Measurements from ENCODE around the gene RPL31. TPM values are rescaled to one million over a fixed set of nuclear protein-coding genes. Genes with fewer than 3 reads are reported as not detected.

Gene RPL31
- total and polyA plus RNA-seq, 2 donors (not counting 1 experiment from before 2014, with no cell fraction given) = 1,159 to 2,636 TPM

DNA sequence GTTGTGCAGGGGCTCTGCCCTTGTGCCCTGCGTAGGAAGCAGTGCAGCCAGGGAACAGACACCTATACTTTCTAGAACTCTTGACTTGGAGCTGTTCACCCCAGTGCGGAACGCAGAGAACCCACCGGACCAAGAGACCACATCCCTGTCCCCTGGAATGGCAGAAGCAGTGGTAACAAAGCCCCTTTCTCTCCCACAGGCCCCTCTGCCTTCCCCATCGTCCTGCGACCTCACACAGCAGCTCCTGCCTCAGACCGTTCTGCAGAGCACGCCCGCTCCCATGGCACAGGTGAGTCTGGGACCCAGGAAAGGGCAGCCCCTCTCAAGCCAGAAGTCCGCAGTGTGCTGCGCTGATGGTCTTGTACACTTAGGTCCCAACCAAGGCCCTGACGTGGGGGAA is 24.6 kb upstream of the RPL31 start:
- H3K27me3 ChIP-seq (ENCODE audit: control insufficient read depth, insufficient read depth, low read length) = no peaks in the 10 kb centered on the region
- DNase-seq (ENCODE audit: low read depth in 2 of 2) = no peak
- no peak overlapping the region for H2AFZ ChIP-seq (ENCODE audit: low read length)
- no peaks in the 10 kb centered on the region for H3K9me3 ChIP-seq (ENCODE audit: control insufficient read depth, insufficient read depth, low read depth, low read length)
- TF ChIP-seq, protein P1, sequence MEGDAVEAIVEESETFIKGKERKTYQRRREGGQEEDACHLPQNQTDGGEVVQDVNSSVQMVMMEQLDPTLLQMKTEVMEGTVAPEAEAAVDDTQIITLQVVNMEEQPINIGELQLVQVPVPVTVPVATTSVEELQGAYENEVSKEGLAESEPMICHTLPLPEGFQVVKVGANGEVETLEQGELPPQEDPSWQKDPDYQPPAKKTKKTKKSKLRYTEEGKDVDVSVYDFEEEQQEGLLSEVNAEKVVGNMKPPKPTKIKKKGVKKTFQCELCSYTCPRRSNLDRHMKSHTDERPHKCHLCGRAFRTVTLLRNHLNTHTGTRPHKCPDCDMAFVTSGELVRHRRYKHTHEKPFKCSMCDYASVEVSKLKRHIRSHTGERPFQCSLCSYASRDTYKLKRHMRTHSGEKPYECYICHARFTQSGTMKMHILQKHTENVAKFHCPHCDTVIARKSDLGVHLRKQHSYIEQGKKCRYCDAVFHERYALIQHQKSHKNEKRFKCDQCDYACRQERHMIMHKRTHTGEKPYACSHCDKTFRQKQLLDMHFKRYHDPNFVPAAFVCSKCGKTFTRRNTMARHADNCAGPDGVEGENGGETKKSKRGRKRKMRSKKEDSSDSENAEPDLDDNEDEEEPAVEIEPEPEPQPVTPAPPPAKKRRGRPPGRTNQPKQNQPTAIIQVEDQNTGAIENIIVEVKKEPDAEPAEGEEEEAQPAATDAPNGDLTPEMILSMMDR (conservative IDR thresholded peaks at IDR 0.05 in 1 of 2, IDR thresholded peaks at IDR 0.05 in 1 of 2; ENCODE audit: low read depth in 1 of 2, low read length in 2 of 2) = no peak
- TF ChIP-seq EZH2 (IDR thresholded peaks at IDR 0.05; ENCODE audit: low read length, missing control alignments) = no peak
- no peak overlapping the region for H3K4me3 ChIP-seq (replicated peaks in 1 of 4; ENCODE audit: control extremely low read depth in 1 of 4, insufficient read depth in 1 of 4, low read depth in 3 of 4, low read length in 4 of 4)
- no peak overlapping the region for H3K27ac ChIP-seq (ENCODE audit: insufficient read depth, low read length)
- peaks cover 4% of the 10 kb centered on the region for H3K4me1 ChIP-seq (ENCODE audit: control insufficient read depth, extremely low read depth, insufficient read depth, low read length)
- H3K9ac ChIP-seq (ENCODE audit: insufficient read depth, low read length) = no peak overlapping the region
- H3K4me2 ChIP-seq (ENCODE audit: extremely low read depth, insufficient read depth, low read length) = no peak overlapping the region
- no peaks in the 10 kb centered on the region for H3K36me3 ChIP-seq (ENCODE audit: control insufficient read depth, insufficient read depth, low read length)
- no peaks in the 10 kb centered on the region for H3K79me2 ChIP-seq (ENCODE audit: control insufficient read depth, insufficient read depth, low read length)
- no peaks in the 10 kb centered on the region for H4K20me1 ChIP-seq (ENCODE audit: control insufficient read depth, extremely low read depth, insufficient read depth, low read length)

DNA sequence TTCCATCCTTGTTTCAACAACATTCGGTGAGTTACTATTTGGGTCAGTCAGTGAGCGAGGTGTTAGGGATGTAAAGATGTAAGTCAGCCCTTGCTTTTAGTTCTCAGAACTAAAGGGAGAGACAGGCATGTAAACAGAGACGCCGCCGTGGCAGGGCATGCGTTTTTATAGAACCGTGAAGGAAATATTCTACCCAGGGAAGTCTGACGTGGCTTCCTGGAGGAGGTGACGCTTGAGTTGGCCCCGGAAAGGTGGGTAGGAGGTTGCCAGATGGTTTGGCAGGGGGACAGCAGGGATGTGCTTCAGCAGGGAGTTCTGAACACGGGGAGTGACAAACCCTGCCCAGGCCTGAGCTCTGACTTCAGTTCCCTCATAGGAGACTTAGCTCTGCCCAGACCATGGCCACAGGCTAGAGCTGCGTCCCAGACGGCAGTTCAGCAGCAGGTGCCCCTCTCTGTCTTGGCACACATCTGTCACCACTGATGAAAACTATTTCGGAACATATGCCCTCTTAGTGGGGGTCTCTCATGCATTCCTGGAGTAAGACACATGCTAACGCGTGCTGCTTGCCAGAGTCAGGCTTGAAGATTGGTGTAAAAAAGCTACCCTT is 23.4 kb upstream of the RPL31 start:
- Histone ChIP-seq H3K27ac (ENCODE audit: insufficient read depth, low read length) (no peak overlapping the region), H3K4me2 (ENCODE audit: extremely low read depth, insufficient read depth, low read length) (peak overlapping the region; percentile 30), H3K9me3 (ENCODE audit: control insufficient read depth, insufficient read depth, low read depth, low read length) (no peaks in the 10 kb centered on the region), H3K4me1 (ENCODE audit: control insufficient read depth, extremely low read depth, insufficient read depth, low read length) (peaks cover 4% of the 10 kb centered on the region), H3K4me3 (replicated peaks in 1 of 4; ENCODE audit: control extremely low read depth in 1 of 4, insufficient read depth in 1 of 4, low read depth in 3 of 4, low read length in 4 of 4) (no peak overlapping the region), H2AFZ (ENCODE audit: low read length) (no peak overlapping the region), H3K27me3 (ENCODE audit: control insufficient read depth, insufficient read depth, low read length) (no peaks in the 10 kb centered on the region), H3K36me3 (ENCODE audit: control insufficient read depth, insufficient read depth, low read length) (no peaks in the 10 kb centered on the region), H3K9ac (ENCODE audit: insufficient read depth, low read length) (no peak overlapping the region), H3K79me2 (ENCODE audit: control insufficient read depth, insufficient read depth, low read length) (no peaks in the 10 kb centered on the region), H4K20me1 (ENCODE audit: control insufficient read depth, extremely low read depth, insufficient read depth, low read length) (no peaks in the 10 kb centered on the region)
- TF ChIP-seq, protein P1 (conservative IDR thresholded peaks at IDR 0.05 in 1 of 2, IDR thresholded peaks at IDR 0.05 in 1 of 2; ENCODE audit: low read depth in 1 of 2, low read length in 2 of 2) = no peak
- no peak for TF ChIP-seq EZH2 (IDR thresholded peaks at IDR 0.05; ENCODE audit: low read length, missing control alignments)
- peak; percentile 68 for DNase-seq (ENCODE audit: low read depth in 2 of 2)

DNA sequence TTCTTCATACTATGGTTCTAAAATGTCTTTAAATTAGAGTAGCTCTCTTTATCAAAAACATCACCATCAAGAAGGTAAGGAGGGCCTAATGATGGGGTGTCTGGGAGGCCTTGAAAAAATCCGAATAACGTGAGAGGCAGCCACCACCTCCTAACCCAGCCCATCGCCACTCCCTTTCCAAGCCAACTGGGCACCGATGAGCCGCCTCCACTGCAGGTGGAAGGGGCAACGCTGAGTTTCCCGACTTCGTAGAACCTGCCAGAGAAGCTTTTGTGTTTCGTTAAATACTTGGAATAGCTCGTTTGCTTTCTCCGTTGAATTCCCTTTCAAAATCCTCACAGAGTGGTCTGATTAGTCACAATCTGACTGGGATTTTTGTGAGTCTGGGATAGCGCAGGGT is 22.0 kb upstream of the RPL31 start:
- TF ChIP-seq, protein P1 (conservative IDR thresholded peaks at IDR 0.05 in 1 of 2, IDR thresholded peaks at IDR 0.05 in 1 of 2; ENCODE audit: low read depth in 1 of 2, low read length in 2 of 2) = no peak
- no peak for TF ChIP-seq EZH2 (IDR thresholded peaks at IDR 0.05; ENCODE audit: low read length, missing control alignments)
- Histone ChIP-seq H3K27ac (ENCODE audit: insufficient read depth, low read length) (no peak overlapping the region), H4K20me1 (ENCODE audit: control insufficient read depth, extremely low read depth, insufficient read depth, low read length) (no peaks in the 10 kb centered on the region), H3K4me3 (replicated peaks in 1 of 4; ENCODE audit: control extremely low read depth in 1 of 4, insufficient read depth in 1 of 4, low read depth in 3 of 4, low read length in 4 of 4) (no peak overlapping the region), H3K36me3 (ENCODE audit: control insufficient read depth, insufficient read depth, low read length) (no peaks in the 10 kb centered on the region), H3K27me3 (ENCODE audit: control insufficient read depth, insufficient read depth, low read length) (no peaks in the 10 kb centered on the region), H3K9me3 (ENCODE audit: control insufficient read depth, insufficient read depth, low read depth, low read length) (no peaks in the 10 kb centered on the region), H2AFZ (ENCODE audit: low read length) (no peak overlapping the region), H3K4me1 (ENCODE audit: control insufficient read depth, extremely low read depth, insufficient read depth, low read length) (peaks cover 4% of the 10 kb centered on the region), H3K9ac (ENCODE audit: insufficient read depth, low read length) (no peak overlapping the region), H3K79me2 (ENCODE audit: control insufficient read depth, insufficient read depth, low read length) (no peaks in the 10 kb centered on the region), H3K4me2 (ENCODE audit: extremely low read depth, insufficient read depth, low read length) (no peak overlapping the region)
- no peak for DNase-seq (ENCODE audit: low read depth in 2 of 2)

All from fibroblast of lung (primary cell).